Mucosa of rectum (tissue), 2 donors: Measurements from ENCODE around the gene PROC.

Source experiments
- H3K27ac ChIP-seq, 2 donors: one replicate each; pipeline ENCODE4 v1.7.0; 2013; ENCODE audit warnings: inconsistent platforms in 2 of 2, low read depth in 2 of 2, low read length in 2 of 2
- H3K27me3 ChIP-seq, 2 donors: one replicate each; pipeline ENCODE4 v1.7.0; 2013; ENCODE audit warnings: low read length in 2 of 2; ENCODE audit not compliant: control insufficient read depth in 2 of 2, insufficient read depth in 2 of 2
- H3K36me3 ChIP-seq, 2 donors: one replicate each; pipeline ENCODE4 v1.7.0; 2013; ENCODE audit warnings: low read length in 2 of 2; ENCODE audit not compliant: control insufficient read depth in 2 of 2, insufficient read depth in 2 of 2
- H3K4me1 ChIP-seq, 2 donors: one replicate each; pipeline ENCODE4 v1.7.0; 2013; ENCODE audit warnings: low read length in 2 of 2, mild to moderate bottlenecking in 1 of 2; ENCODE audit not compliant: control insufficient read depth in 2 of 2, insufficient read depth in 2 of 2
- H3K4me3 ChIP-seq, 2 donors: one replicate each; pipeline ENCODE4 v1.7.0; 2013; ENCODE audit warnings: low read length in 2 of 2
- H3K9ac ChIP-seq, 2 donors: one replicate each; pipeline ENCODE4 v1.7.0; 2013; ENCODE audit warnings: low read length in 2 of 2, low read depth in 1 of 2, mild to moderate bottlenecking in 1 of 2
- H3K9me3 ChIP-seq, 2 donors: one replicate each; pipeline ENCODE4 v1.7.0; 2013; ENCODE audit warnings: low read length in 2 of 2; ENCODE audit not compliant: control insufficient read depth in 2 of 2
- donor health status: healthy.
- donor health status: Normal muscosa, but diverticular disease.

PROC gene

GRCh38 chr2:127427376-127428056 is 9.3 kb downstream of the PROC start:
- Histone ChIP-seq H3K27me3 (no peaks in the 10 kb centered on the region), H3K9me3 (no peaks in the 10 kb centered on the region), H3K9ac (no peak overlapping the region), H3K27ac (no peak overlapping the region), H3K4me3 (no peak overlapping the region), H3K36me3 (no peaks in the 10 kb centered on the region), H3K4me1 (peaks cover 2 to 7% of the 10 kb centered on the region in 2 donors)

- no peak overlapping the region for H3K27ac ChIP-seq
Observed at GRCh38 chr2:127428057-127428814, 10.0 kb downstream of the PROC start.

GRCh38 chr2:127428815-127429109 is 10.5 kb downstream of the PROC start:
- Histone ChIP-seq H3K4me3 (no peak overlapping the region), H3K9ac (no peak overlapping the region), H3K36me3 (no peaks in the 10 kb centered on the region), H3K27ac (no peak overlapping the region), H3K4me1 (no peaks in the 10 kb centered on the region), H3K27me3 (no peaks in the 10 kb centered on the region), H3K9me3 (no peaks in the 10 kb centered on the region)

More at GRCh38 chr2:127428057-127428814, 10.0 kb downstream of the PROC start:
- Histone ChIP-seq H3K4me1 (peaks cover 2 to 3% of the 10 kb centered on the region in 2 donors), H3K36me3 (no peaks in the 10 kb centered on the region), H3K9me3 (no peaks in the 10 kb centered on the region), H3K9ac (no peak overlapping the region), H3K27me3 (no peaks in the 10 kb centered on the region), H3K4me3 (no peak overlapping the region)

- H3K4me3 ChIP-seq: no peak overlapping the region
- no peak overlapping the region for H3K27ac ChIP-seq
- no peaks in the 10 kb centered on the region for H3K4me1 ChIP-seq
- no peak overlapping the region for H3K9ac ChIP-seq
- no peaks in the 10 kb centered on the region for H3K27me3 ChIP-seq
- H3K36me3 ChIP-seq: no peaks in the 10 kb centered on the region
- no peaks in the 10 kb centered on the region for H3K9me3 ChIP-seq
Observed at GRCh38 chr2:127429291-127429690, 11.1 kb downstream of the PROC start.

GRCh38 chr2:127429844-127430425 is 11.7 kb downstream of the PROC start:
- Histone ChIP-seq H3K4me1 (no peaks in the 10 kb centered on the region), H3K9ac (no peak overlapping the region), H3K36me3 (no peaks in the 10 kb centered on the region), H3K27ac (no peak overlapping the region), H3K27me3 (no peaks in the 10 kb centered on the region), H3K4me3 (no peak overlapping the region), H3K9me3 (no peaks in the 10 kb centered on the region)

GRCh38 chr2:127431408-127432023 is 13.3 kb downstream of the PROC start:
- Histone ChIP-seq H3K27ac (no peak overlapping the region), H3K9ac (no peak overlapping the region)

GRCh38 chr2:127434515-127434914 is 16.3 kb downstream of the PROC start:
- H3K27me3 ChIP-seq: no peaks in the 10 kb centered on the region
- no peaks in the 10 kb centered on the region for H3K9me3 ChIP-seq
- peaks cover 8% of the 10 kb centered on the region in 2 donors for H3K4me1 ChIP-seq

More at GRCh38 chr2:127431408-127432023, 13.3 kb downstream of the PROC start:
- H3K4me1 ChIP-seq: no peaks in the 10 kb centered on the region
- no peaks in the 10 kb centered on the region for H3K27me3 ChIP-seq
- H3K36me3 ChIP-seq: no peaks in the 10 kb centered on the region
- H3K4me3 ChIP-seq: no peak overlapping the region
- H3K9me3 ChIP-seq: no peaks in the 10 kb centered on the region

GRCh38 chr2:127437056-127437455 is 18.8 kb downstream of the PROC start:
- Histone ChIP-seq H3K4me3 (no peak overlapping the region), H3K9me3 (no peaks in the 10 kb centered on the region), H3K27me3 (no peaks in the 10 kb centered on the region), H3K4me1 (peaks cover 8% of the 10 kb centered on the region in 2 donors), H3K27ac (no peak overlapping the region), H3K9ac (no peak overlapping the region), H3K36me3 (no peaks in the 10 kb centered on the region)

More at GRCh38 chr2:127434515-127434914, 16.3 kb downstream of the PROC start:
- H3K9ac ChIP-seq: no peak overlapping the region
- H3K27ac ChIP-seq: no peak overlapping the region
- no peak overlapping the region for H3K4me3 ChIP-seq
- no peaks in the 10 kb centered on the region for H3K36me3 ChIP-seq

- Histone ChIP-seq H3K4me3 (peak overlapping the region in 1 of 2 donors; percentile 7), H3K27ac (no peak overlapping the region), H3K27me3 (no peaks in the 10 kb centered on the region), H3K4me1 (peaks cover 8% of the 10 kb centered on the region in 2 donors), H3K36me3 (no peaks in the 10 kb centered on the region), H3K9ac (no peak overlapping the region), H3K9me3 (no peaks in the 10 kb centered on the region)
Observed at GRCh38 chr2:127437781-127438726, 19.8 kb downstream of the PROC start.
